ENCODE measurements around the gene HNRNPA3.
A peak's percentile ranks its signal among the peaks of the same experiment; 100 is the strongest.

The HNRNPA3 gene

DNA sequence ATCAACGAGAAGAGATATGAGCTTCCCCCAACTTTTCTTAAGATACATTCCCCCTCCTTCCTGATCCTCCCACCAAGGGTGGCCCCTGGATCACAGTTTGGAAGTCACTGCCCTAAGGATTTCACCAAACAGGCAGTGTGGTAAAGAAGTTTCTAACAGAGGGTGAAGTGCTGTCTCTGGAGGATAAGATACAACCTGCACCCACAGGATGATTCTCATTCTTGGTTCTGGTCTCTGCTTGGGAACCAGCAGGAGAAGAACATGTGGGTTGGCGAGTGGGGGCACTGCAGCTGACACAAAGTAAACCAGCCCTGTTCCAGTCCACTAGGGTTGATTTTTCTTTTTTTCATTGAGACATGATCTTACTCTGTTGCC lies 42.6 kb downstream of the HNRNPA3 start:
- TF ChIP-seq, protein P1, sequence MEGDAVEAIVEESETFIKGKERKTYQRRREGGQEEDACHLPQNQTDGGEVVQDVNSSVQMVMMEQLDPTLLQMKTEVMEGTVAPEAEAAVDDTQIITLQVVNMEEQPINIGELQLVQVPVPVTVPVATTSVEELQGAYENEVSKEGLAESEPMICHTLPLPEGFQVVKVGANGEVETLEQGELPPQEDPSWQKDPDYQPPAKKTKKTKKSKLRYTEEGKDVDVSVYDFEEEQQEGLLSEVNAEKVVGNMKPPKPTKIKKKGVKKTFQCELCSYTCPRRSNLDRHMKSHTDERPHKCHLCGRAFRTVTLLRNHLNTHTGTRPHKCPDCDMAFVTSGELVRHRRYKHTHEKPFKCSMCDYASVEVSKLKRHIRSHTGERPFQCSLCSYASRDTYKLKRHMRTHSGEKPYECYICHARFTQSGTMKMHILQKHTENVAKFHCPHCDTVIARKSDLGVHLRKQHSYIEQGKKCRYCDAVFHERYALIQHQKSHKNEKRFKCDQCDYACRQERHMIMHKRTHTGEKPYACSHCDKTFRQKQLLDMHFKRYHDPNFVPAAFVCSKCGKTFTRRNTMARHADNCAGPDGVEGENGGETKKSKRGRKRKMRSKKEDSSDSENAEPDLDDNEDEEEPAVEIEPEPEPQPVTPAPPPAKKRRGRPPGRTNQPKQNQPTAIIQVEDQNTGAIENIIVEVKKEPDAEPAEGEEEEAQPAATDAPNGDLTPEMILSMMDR (IDR thresholded peaks at IDR 0.05; ENCODE audit: insufficient read depth, low read depth, low read length, missing control alignments): no peak
- no peak for DNase-seq (ENCODE audit: low read depth)
- no peak overlapping the region for H3K4me3 ChIP-seq (ENCODE audit: low read length)

- TF ChIP-seq, protein P1 (IDR thresholded peaks at IDR 0.05; ENCODE audit: insufficient read depth, low read depth, low read length, missing control alignments): no peak
- no peak overlapping the region for H3K4me3 ChIP-seq (ENCODE audit: low read length)
- DNase-seq (ENCODE audit: low read depth): no peak
These were observed 43.4 kb downstream of the HNRNPA3 start for GRCh38 chr2:177256026-177256425.

GRCh38 chr2:177256695-177257094 lies 44.1 kb downstream of the HNRNPA3 start:
- no peak for DNase-seq (ENCODE audit: low read depth)
- peak overlapping the region; percentile 12 for H3K4me3 ChIP-seq (ENCODE audit: low read length)
- TF ChIP-seq, protein P1 (IDR thresholded peaks at IDR 0.05; ENCODE audit: insufficient read depth, low read depth, low read length, missing control alignments): no peak

DNA sequence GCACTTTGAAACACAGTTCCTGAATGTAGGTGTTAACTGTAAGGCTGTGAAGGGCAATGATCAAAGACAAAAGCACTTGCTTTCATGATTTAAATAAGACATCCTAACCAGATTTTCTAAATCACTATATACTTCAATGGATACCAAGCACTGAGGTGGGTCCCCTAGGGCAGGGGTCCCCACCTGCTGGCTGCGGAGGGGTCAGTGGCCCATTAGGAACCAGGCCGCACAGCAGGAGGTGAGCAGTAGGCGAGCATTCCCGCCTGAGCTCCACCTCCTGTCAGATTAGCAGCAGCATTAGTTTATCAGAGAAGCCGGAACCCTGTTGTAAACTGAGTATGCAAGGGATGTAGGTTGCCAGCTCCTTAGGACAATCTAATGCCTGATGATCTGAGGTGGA lies 44.9 kb downstream of the HNRNPA3 start:
- TF ChIP-seq, protein P1 (IDR thresholded peaks at IDR 0.05; ENCODE audit: insufficient read depth, low read depth, low read length, missing control alignments): no peak
- H3K4me3 ChIP-seq (ENCODE audit: low read length): peak overlapping the region; percentile 12
- no peak for DNase-seq (ENCODE audit: low read depth)

DNA sequence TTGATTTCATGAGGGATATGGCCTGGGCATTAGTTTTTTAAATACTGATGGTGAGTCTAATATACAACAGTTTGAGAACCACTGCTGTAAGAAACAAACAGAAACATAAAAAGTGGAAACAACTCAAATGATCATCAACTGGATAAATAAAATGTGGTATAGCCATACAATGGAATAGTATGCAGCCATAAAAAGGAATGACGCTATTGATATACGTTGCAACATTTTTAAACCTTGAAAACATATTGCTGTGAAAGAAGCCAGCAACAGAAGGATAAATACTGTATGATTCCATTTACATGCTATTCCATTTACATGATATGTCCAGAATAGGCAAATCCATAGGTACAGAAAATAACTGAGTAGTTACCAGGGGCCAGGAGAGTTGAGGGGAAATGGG lies 45.5 kb downstream of the HNRNPA3 start:
- peak overlapping the region; percentile 12 for H3K4me3 ChIP-seq (ENCODE audit: low read length)
- no peak for DNase-seq (ENCODE audit: low read depth)
- TF ChIP-seq, protein P1 (IDR thresholded peaks at IDR 0.05; ENCODE audit: insufficient read depth, low read depth, low read length, missing control alignments): no peak

- H3K4me3 ChIP-seq (ENCODE audit: low read length): peak overlapping the region; percentile 86
- TF ChIP-seq, protein P1 (IDR thresholded peaks at IDR 0.05; ENCODE audit: insufficient read depth, low read depth, low read length, missing control alignments): no peak
- DNase-seq (ENCODE audit: low read depth): no peak
These were observed 47.8 kb downstream of the HNRNPA3 start for GRCh38 chr2:177260379-177260778.

Measured in epithelial cell of esophagus (primary cell).